GM18951 (cell line): Measurements from ENCODE around the gene ELP4.
"Not testable (repeated sequence)": the region's sequence is repeated elsewhere in the genome, so short reads cannot be mapped to it uniquely, and the experiment has no call there.

Source experiments
- POLR2A ChIP-seq: IDR thresholded peaks from 4 replicates; pipeline ENCODE4 v1.6.1; 2011; ENCODE audit warnings: mild to moderate bottlenecking; ENCODE audit not compliant: insufficient read length, insufficient read depth; ENCODE audit errors: extremely low read depth
- in situ Hi-C: fragments of 300-500 bp; cut with MboI; formaldehyde crosslinking; loops from one replicate; pipeline ENCODE4 v1.12.0; 2022; ENCODE audit warnings: low sequenced_read_pairs, mixed read lengths, inconsistent platforms; ENCODE audit not compliant: unreplicated experiment

The ELP4 gene

GRCh38 chr11:31641477-31642062, 132.0 kb downstream of the ELP4 start:
- TF ChIP-seq POLR2A, result no peak
- in situ Hi-C loops, result no loop called here

DNA sequence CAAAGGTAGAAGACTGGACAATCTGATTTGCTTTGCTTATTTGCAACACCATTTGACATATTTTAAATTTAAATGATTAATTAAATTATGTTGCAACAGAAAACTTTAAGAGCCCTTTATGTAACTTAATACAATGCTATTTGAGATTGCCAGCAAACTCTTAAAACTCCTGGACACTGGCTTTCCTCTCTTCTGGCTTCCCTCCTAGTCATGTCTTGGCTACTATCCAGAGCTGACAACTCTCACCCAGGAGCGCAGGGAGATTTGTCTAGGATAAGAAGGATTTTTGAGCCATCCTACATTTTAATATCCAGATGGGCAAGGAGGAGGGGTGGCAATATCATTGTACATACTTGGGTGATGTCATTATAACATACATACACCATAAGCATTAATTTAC, 134.3 kb downstream of the ELP4 start:
- in situ Hi-C loops, result no loop called here
- no peak for TF ChIP-seq POLR2A

DNA sequence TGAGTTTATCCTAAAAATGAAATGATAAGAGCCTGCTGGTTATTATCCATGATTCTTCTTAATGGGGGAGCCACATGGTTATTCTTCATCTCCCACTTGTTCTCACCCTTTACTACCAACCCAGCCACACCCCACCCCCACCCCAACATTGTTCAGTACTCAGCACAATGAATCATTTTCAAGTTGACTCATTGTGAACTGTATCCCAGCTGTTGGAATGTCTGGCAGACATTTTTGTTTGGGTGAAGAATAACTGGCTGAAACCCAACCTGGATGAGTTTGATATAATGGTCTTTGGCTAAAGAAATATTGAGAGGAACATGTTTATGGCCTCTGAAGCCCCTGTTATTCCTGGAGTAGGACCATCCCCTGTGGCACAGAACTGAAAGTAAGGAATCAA, 136.2 kb downstream of the ELP4 start:
- in situ Hi-C loops, result no loop called here

DNA sequence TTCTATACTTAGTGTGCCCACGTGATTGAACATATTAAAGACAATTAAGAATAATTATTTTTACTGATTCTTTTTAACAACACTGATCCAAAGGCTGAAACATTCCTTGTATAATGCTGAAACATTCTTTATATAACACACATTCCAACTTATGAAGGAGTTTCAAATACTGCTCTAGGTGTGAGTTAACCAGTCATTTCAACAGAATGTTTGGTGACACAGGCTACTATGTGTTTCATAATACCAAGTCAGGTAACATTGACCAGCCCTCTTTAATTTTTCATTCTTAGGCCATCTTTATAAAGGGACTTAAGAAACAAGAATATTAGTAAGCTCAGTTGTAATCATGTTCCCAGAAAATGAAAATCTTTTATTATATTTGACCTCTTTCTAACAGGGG, 136.6 kb downstream of the ELP4 start:
- no peak for TF ChIP-seq POLR2A
- in situ Hi-C loops, result no loop called here

More for the DNA sequence above, 136.2 kb downstream of the ELP4 start:
- TF ChIP-seq POLR2A, result no peak

- TF ChIP-seq POLR2A, result no peak
- in situ Hi-C loops, result no loop called here
Observed at GRCh38 chr11:31649129-31649966, 139.8 kb downstream of the ELP4 start.

GRCh38 chr11:31651208-31651607, 141.6 kb downstream of the ELP4 start:
- no peak for TF ChIP-seq POLR2A
- in situ Hi-C loops, result no loop called here

- in situ Hi-C loops, result no loop called here
- no peak for TF ChIP-seq POLR2A
Observed at GRCh38 chr11:31651822-31652221, 142.3 kb downstream of the ELP4 start.

- TF ChIP-seq POLR2A, result no peak
- in situ Hi-C loops, result no loop called here
Observed at GRCh38 chr11:31652528-31652927, 143.0 kb downstream of the ELP4 start.

- no peak for TF ChIP-seq POLR2A
- in situ Hi-C loops, result no loop called here
Observed at GRCh38 chr11:31655483-31655882, 145.9 kb downstream of the ELP4 start.

DNA sequence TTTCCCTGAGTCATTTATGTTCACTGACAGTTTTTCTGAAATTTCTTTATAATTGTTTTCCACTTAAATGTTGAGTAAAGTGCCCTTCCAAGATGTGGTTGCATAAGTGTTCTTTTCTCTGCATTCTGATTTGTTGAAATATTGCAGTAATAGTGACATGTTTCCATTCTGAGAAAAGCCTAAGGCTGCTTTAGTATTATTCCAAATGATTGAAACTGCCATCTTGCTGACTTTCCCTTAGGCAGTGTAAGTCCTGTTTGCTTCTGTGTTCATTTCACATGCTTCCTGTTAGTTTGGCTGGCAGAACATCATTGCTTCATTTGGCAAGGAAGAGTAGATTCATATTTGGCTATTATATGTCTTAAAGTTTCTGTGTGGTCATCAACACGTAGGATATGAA, 146.5 kb downstream of the ELP4 start:
- in situ Hi-C loops, result no loop called here
- no peak for TF ChIP-seq POLR2A

- in situ Hi-C loops, result no loop called here
- no peak for TF ChIP-seq POLR2A
Observed at GRCh38 chr11:31657091-31657490, 147.5 kb downstream of the ELP4 start.

DNA sequence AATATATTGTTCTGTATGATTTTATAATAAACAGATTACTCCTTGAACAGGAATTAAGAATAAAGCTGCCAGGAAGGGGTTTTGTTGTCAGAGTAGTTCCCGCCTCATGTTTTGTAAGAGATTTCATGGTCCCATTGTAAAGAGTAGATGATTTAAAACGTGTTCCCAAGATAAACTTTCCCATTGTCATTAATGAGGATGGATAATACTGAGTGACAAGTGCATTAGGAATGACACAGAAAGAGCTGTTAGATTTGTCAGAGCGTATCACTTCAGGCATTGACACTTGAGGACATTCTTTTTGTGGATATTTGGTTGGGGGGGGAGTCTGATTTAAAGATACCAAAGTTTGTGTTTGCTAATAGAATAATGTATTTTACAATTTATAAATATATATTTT, 154.6 kb downstream of the ELP4 start:
- no peak for TF ChIP-seq POLR2A
- in situ Hi-C loops, result no loop called here

GRCh38 chr11:31664954-31665353, 155.4 kb downstream of the ELP4 start:
- in situ Hi-C loops, result no loop called here
- TF ChIP-seq POLR2A, result no peak

DNA sequence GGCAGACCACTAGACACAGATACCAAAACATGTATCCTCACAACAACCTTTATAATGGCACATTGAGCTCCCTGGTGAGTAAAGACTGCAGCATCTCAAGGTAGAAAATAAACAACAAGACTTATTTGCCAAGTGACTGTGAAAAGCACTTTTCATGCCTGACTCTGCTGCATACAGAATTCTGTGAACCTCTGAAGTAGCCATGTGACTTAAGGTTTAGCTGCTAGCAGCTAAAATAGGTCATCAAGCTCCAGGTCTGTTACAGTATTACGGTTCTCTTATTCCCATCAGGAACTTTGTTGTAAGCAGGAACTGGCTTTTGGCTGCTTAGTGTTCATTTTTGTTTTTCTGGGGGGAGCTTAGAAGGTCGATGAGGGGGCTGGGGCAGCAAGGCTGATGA, 162.1 kb downstream of the ELP4 start:
- TF ChIP-seq POLR2A, result no peak
- in situ Hi-C loops, result no loop called here

DNA sequence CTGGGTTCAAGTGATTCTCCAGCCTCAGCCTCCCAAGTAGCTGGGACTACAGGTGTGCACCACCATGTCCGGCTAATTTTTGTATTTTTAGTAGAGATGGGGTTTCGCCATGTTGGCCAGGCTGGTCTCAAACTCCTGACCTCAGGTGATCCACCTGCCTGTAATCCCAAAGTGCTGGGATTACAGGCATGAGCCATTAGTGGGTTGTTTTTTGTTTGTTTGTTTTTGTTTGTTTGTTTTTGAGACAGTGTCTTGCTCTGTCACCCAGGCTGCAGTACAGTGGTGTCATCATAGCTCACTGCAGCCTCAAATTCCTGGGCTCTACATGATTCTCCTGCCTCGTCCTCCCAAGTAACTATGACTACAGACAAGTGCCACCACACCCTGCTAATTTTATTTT, 163.5 kb downstream of the ELP4 start:
- in situ Hi-C loops, result not testable (repeated sequence)
